Dermis blood vessel endothelial cell (primary cell): ENCODE results near the gene RNF31. TPM values are rescaled to one million over a fixed set of nuclear protein-coding genes. Genes with fewer than 3 reads are reported as not detected.
A peak's percentile ranks its signal among the peaks of the same experiment; 100 is the strongest.

Experiments
- DNase-seq: peaks from one replicate; pipeline ENCODE4 v3.0.0; 2010
- total RNA-seq: library from RNA; depleted of rRNA; stranded (reverse); fragments of >200 nt; gene quantifications from 2 replicates; pipeline ENCODE4 v1.2.3, GENCODE V29; 2014

Gene RNF31
- total RNA-seq, 1 donor from 2014 or later = 54.1 TPM

DNA sequence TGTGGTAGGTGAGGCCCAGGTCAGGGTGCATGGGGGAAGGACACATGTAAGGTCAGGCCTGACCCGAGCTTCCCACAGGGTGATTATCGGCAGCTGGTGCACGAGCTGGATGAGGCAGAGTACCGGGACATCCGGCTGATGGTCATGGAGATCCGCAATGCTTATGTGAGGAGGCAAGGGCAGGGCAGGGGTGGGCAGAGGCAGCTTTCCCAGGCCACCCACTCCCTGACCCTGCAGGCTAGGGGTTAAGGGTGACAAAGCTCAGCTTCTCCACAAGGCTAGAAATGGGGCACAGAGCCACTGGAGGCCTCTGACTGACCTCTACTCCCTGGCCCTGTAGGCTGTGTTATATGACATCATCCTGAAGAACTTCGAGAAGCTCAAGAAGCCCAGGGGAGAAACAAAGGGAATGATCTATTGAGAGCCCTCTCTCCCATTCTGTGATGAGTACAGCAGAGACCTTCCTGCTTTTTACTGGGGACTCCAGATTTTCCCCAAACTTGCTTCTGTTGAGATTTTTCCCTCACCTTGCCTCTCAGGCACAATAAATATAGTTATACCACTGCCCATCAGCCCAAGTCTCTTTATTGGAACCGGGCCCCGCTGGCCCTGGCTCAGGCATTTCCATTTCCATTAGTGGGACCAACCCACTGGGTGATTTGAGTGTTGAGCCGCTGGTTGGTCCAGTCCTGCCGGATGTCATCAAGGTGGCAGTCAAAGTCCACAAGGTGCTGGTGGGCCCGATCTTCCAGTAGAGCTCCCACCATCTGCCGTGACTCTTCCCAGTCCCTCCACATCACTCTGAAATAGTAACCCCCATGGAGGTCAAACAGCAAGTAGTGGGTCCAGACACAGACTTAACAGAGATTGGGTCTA lies 8.7 kb upstream of the RNF31 start:
- DNase-seq = no peak

DNA sequence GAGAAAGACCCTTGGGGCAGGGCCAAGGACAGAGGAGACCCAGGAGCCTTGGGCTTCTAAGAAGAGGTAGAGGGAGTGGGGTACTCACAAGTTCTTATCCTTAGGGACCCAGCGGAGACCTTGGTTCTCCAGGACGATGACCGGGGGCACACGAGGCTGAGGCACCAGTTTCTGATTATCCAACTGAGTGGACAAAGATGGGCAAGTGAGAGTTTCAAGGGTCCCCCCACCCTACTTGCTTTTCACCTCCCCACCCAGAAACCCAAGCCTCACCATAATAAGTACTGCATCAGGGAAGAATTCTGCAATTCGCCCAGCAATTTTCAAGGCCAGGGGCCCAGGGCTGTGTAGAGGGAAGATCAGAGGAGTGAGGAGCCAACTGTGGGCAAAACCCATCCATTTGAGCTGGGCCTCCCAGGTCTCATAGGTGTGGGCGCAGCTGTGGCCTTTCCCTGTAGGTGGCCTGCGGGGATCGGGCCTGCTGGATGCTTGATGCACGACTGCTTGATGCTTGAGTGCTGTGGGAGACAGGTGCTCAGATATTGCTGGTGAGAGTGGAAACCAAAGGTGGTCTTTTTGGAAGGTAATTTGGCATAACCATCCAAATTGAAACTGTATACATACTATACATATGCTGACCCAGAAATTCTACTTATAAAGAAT lies 7.9 kb upstream of the RNF31 start:
- DNase-seq = no peak

DNA sequence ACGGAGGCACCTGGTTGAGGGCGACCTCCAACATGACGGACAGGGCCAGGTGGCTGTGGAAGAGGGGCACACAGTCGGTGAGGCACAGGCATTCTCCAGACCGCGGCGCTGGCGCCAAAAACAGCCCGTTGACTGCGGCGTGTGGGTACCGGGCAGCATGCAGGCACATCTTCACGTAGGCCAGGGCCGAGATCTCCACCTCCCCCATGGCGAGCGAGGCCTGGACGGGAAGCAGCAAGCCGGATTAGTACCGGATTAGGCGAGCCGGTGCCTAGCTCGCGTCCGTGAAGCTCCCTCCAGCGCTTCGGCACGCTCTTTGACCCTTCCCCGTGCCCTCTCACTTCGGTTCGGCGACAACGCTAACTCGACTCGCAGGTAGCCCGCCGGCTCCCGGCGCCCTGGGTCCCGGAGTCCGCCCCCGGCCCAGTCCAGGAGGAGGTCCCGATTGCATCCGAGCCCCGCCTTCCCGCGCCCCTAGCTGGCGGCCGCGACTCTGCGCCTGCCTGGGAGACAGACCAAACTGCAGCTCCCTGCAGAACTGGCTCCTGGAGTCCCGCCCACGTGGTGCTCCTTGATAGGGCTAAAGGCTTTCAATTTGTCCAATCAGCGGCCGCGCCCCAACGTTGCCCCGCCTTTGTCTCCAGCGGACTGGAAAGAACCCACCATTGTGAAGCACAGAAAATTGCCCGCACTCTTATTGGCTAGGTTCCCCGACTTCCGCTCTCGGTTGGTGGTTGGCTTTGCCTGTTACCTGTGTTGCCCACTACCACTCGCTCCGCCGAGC lies 6.0 kb upstream of the RNF31 start, which contains the start of gene EMC9:
Gene EMC9 (minus strand): TSS at position 495 of the 784 bp plus-strand sequence. CDS start 287 bp downstream, at position 208.
- peak; percentile 100 for DNase-seq

DNA sequence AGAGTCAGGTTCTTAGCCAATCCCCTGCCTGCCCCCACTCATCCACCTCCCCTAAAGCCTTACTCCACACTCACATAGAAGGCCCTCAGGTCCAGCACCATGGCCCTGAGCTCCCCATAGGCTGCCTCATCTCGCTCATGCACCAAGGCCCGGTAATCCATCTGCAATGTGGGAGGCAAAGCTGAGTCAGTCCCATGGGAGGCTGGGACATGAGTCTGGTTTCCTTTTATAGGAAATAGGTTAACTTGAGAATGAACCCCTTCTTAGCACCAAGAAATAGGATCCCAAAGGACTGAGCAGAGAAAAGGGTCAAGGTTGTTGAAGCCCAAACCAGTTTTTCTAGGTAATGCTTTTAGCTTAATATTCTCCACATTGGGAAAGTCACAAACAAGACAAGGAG lies 3.8 kb upstream of the RNF31 start:
- DNase-seq = no peak

DNA sequence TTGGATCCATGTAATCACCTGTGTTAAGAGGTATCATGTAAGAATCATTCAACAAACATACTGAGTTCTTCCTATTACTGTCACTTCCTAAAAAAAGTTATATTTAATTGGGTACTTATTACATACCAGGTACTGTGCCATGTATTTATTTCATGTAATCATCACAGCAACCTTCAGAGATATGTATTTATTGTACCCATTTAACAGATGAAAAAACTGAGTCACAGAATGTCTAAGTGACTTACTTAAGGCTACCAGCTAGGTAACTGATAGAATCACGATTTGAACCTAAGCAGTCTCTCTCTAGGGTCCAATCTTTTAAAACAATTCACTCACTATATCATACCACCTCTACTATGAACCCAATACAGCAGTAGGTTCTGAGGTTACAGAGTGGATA lies 2.8 kb upstream of the RNF31 start:
- DNase-seq = no peak

DNA sequence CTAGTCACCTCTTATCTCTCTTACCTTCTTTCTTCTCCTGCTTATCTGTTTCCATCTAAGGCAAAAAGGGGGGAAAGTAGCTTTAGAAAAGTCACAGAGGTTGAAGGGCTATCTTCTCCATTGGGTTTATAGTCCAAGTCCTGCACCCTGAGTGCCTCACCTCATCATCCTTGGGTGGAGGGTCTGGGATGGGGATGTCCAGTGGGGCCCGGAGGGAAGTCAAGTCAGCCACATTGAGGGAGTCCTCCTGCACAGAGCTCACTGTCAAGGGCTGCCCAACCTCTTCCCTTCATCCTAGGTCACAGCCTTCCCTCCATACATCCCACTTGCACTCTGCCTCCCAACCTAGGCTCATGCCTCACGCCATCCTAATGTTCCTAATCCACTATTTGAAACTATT lies 2.1 kb upstream of the RNF31 start:
- DNase-seq = no peak

DNA sequence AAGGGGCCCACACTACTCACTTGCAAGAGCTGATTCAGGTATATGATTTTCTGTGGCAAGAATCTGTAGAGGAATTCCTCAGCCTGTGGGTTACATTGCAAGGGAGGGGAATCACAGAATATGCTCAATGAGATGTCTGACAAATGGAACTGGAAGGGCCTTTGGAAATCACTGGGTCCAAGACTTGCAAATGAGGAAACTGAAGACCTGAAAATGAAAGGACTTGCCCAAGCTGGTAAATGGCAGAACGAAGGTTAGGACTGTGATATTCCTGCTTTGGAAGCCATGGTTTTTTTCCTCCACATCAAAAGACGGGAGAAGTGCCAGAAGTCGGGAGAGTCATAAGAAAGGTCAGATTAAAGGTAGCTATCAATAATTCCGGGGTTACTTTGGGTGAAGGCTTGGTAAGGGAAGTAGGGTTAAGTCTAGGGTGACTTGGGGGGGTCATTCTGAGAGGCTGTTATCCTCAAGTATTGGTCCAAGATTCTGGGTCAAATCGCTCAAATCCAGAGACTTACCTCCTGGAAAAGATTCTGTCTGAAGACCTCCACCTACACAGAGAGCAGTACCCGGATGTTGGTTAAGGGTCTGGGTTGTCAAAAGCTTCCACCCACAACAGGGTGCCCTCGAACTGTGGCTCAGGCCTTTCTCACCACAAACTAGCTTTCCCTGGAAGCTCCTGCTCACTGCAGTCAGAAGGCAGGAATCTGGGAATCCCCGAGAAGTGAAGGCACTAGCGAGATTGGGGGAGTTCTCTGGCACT lies 1.4 kb upstream of the RNF31 start:
- no peak for DNase-seq

DNA sequence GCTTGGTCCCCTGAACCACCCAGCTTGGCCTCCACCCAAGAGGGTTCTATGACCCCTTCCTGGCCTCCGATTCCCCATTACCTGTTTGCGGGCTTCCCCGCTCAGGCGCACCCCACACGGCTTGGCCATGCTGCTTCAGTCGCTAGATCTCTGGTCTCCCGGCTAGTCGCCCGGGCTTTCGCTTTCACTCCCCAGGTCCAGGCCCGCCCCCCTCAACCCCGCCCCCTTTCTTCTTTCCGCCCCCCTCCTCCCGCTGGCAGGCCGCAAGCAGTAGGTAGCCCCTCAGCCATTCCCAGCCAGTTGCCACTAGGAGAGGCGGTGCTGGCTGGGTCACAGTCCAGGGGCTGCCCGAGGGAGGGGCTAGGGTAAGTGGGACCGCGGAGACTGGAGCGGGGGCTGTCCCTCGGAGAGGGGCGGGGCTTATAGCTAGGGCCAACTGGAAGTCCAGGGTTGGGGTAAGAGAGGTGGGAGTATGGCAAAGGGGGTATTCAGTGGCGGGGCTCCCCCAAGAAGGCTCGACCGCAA lies 783 bp upstream of the RNF31 start, which contains the start of gene PSME2:
Gene PSME2 (minus strand): TSS at position 158 of the 525 bp plus-strand sequence. CDS start 29 bp downstream, at position 129.
- peak; percentile 98 for DNase-seq

DNA sequence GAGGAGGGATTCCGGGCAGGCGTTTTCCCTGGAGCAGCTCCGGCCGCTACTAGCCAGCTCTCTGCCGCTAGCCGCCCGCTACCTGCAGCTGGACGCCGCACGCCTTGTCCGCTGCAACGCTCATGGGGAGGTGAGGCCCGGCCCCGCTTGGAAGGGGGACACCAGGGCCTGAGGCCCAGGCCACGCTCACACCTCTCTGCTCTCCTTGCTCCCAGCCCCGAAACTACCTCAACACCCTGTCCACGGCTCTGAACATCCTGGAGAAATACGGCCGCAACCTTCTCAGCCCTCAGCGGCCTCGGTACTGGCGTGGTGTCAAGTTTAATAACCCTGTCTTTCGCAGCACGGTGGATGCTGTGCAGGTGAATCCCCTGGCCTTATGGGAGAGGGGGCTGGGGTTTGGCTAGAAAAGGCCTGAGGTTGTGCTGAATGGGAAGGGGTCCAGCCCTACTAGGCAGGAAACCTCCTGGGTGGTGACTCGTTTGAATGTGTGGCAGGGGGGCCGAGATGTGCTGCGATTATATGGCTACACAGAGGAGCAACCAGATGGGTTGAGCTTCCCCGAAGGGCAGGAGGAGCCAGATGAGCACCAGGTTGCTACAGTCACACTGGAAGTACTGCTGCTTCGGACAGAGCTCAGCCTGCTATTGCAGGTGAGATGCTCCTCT lies 597 bp downstream of the RNF31 start:
- no peak for DNase-seq

DNA sequence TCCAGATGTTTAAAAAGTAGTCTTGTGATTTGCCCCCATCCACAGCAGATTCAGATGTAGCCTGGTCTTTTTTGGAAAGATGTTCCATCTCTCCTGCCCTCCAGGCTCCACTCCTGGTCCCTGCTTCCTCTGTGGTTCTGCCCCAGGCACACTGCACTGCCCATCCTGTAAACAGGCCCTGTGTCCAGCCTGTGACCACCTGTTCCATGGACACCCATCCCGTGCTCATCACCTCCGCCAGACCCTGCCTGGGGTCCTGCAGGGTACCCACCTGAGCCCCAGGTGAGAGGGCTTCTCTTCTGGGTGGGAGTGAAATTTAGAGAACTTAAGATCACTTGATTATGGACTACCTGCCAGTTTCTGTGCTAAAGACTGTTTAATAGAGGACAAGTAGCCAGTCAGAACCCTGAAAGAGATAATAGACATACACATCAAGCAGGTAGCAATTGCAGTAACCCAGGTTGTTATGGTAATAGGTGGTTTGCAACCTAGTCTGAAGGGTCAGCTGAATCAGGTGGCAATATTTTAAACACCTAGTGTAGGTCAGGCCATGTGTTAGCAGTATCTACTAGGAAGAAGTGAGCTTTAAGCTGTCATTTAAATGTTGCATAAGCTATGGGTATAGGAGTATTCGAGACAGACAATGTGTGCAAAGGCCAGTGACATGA lies 2.1 kb downstream of the RNF31 start:
- DNase-seq = no peak

DNA sequence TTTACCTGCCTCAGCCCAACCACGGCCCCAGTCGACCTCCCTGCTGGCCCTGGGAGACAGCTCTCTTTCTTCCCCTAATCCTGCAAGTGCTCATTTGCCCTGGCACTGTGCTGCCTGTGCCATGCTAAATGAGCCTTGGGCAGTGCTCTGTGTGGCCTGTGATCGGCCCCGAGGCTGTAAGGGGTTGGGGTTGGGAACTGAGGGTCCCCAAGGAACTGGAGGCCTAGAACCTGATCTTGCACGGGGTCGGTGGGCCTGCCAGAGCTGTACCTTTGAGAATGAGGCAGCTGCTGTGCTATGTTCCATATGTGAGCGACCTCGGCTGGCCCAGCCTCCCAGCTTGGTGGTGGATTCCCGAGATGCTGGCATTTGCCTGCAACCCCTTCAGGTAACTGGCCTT lies 2.8 kb downstream of the RNF31 start:
- DNase-seq = no peak

DNA sequence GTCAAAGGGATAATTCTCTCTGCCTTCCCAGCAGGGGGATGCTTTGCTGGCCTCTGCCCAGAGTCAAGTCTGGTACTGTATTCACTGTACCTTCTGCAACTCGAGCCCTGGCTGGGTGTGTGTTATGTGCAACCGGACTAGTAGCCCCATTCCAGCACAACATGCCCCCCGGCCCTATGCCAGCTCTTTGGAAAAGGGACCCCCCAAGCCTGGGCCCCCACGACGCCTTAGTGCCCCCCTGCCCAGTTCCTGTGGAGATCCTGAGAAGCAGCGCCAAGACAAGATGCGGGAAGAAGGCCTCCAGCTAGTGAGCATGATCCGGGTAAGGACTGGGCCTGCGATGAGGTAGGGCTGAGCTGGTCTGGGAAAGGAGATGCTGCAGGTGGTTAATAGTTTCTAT lies 3.3 kb downstream of the RNF31 start:
- DNase-seq = no peak

DNA sequence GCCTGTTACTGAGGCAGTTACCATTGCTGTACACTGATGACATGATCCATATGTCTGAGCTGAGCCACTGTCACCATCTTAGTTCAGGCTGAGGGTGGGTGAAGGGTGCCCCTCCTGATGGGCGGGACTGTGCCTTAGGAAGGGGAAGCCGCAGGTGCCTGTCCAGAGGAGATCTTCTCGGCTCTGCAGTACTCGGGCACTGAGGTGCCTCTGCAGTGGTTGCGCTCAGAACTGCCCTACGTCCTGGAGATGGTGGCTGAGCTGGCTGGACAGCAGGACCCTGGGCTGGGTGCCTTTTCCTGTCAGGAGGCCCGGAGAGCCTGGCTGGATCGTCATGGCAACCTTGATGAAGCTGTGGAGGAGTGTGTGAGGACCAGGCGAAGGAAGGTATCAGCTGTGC lies 3.7 kb downstream of the RNF31 start:
- DNase-seq = no peak

DNA sequence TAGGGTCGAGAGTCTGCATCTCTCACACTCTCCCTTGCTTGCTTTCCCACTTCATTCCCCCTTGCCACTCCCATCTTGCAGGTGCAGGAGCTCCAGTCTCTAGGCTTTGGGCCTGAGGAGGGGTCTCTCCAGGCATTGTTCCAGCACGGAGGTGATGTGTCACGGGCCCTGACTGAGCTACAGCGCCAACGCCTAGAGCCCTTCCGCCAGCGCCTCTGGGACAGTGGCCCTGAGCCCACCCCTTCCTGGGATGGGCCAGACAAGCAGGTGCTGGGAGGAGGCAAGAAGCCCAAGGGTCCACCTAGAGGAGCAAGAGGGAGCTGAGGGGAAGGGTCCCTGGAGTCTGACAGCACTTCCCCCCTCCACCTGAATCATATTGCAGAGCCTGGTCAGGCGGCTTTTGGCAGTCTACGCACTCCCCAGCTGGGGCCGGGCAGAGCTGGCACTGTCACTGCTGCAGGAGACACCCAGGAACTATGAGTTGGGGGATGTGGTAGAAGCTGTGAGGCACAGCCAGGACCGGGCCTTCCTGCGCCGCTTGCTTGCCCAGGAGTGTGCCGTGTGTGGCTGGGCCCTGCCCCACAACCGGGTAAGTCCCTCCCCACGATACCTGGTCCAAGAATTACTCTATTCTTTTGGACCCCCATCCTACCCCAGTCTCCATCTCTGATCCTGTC lies 4.2 kb downstream of the RNF31 start:
- no peak for DNase-seq

DNA sequence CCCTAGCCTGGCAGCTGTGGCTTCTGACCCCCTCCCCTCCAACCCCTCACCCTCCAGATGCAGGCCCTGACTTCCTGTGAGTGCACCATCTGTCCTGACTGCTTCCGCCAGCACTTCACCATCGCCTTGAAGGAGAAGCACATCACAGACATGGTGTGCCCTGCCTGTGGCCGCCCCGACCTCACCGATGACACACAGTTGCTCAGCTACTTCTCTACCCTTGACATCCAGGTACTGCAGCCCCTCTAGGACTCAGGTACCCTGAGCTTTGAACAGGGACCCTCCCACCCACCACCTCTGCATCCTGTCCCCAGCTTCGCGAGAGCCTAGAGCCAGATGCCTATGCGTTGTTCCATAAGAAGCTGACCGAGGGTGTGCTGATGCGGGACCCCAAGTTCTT lies 7.8 kb downstream of the RNF31 start:
- DNase-seq = no peak

DNA sequence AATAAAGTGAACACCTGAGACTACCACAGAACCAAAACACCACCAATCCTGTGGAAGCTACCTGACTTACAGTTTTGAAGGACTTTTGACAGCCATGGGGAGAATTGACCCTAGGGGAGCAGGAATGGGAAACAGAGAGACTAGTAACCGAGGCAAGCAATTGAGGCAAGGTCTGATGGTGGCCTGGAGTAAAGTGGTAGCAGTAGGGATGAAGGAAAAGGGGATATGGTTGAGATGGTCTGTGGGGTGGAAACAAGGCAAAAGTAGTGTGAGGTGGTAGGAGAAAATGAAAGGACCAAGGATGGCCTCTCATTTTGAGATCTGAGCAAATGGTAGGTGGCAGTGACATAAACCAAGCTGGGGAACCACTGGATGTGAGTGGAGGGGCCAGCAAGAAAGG lies 9.5 kb downstream of the RNF31 start:
- no peak for DNase-seq

DNA sequence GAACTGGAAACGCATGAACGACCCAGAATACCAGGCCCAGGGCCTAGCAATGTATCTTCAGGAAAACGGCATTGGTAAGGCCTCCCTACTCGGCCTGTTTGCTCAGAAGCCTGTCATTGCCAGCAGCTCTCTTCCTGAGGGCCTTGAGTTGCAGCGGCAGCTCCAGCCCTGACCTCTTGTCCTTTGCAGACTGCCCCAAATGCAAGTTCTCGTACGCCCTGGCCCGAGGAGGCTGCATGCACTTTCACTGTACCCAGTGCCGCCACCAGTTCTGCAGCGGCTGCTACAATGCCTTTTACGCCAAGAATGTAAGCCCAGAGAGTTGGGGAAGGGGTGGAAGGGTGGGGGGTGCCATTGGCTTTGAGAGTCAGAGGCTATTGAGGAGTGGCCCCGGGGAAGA lies 10.0 kb downstream of the RNF31 start:
- DNase-seq = no peak

DNA sequence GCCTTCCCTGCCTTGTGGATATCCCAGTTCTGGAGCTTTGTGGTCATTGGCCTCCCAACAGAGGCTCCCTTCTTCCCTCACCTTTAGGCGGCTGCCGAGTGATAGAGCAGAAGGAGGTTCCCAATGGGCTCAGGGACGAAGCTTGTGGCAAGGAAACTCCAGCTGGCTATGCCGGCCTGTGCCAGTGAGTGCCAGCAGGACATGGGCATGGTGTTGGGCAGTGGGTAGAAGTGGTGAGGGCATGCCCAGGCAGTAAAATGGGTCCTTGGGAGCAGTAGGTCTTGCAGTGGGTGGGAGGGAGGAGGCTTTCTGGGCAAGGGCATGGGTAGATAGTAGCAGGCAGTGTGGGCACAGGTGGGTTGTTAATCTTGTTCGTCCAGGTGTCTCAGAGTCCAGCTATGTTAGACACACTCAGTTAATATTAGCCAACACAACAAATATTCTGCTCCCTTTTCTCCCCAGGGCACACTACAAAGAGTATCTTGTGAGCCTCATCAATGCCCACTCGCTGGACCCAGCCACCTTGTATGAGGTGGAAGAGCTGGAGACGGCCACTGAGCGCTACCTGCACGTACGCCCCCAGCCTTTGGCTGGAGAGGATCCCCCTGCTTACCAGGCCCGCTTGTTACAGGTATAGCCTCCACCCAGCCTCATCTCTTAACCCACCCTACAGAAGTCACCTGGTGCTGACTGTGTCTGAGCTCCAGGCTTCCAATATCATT lies 12.6 kb downstream of the RNF31 start:
- DNase-seq = no peak

DNA sequence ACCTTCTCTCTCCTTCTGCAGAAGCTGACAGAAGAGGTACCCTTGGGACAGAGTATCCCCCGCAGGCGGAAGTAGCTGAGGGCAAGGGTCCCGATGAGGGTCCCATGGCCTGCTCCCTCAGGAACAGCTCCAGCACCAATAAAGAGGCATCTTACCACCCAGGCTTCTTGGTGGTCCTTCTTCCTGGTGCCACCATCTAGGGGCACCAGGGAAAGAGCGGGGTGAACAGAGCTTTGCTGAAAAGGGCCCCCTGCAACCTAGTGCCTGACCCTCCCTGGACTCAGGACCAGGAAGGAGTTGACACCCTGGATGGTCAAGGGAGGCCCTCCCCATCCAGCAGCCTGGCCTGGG lies 13.2 kb downstream of the RNF31 start:
- no peak for DNase-seq
